Gastrocnemius medialis (tissue), 4 donors: ENCODE results near the gene MXRA8. TPM values are rescaled to one million over a fixed set of nuclear protein-coding genes. Genes with fewer than 3 reads are reported as not detected.

Experiments used
- ATAC-seq, 2 donors: fragments of 150-250 bp; one replicate each; pipeline ENCODE4 v1.9.1; 2016
- DNase-seq, 2 donors: peaks; one replicate each; pipeline ENCODE4 v3.0.0-alpha.2; 2019
- H3K27ac ChIP-seq, 4 donors: fragments of 200-600 bp; sonication (generic); 1 replicate in 1 of 4; 2 replicates in 3 of 4; pipeline ENCODE4 v1.5.1; 2016 to 2018; ENCODE audit warnings: mild to moderate bottlenecking in 2 of 4, moderate library complexity in 1 of 4
- H3K27me3 ChIP-seq, 3 donors: fragments of 200-600 bp; sonication (generic) in 2 of 3; 1 replicate in 1 of 3; 2 replicates in 2 of 3; pipeline versions ENCODE4 v1.5.1 to v1.6.0; 2016 to 2019; ENCODE audit warnings: mild to moderate bottlenecking in 1 of 3, moderate library complexity in 1 of 3
- H3K36me3 ChIP-seq, 2 donors: fragments of 200-600 bp; sonication (generic) in 1 of 2; one replicate each; pipeline ENCODE4 v1.5.1; 2017 to 2018
- H3K4me1 ChIP-seq, 2 donors: fragments of 200-600 bp; sonication (generic) in 1 of 2; one replicate each; pipeline ENCODE4 v1.5.1; 2016 to 2017; ENCODE audit warnings: mild to moderate bottlenecking in 2 of 2
- H3K4me3 ChIP-seq, 4 donors: fragments of 200-600 bp; sonication (generic) in 3 of 4; 1 replicate in 1 of 4; 2 replicates in 3 of 4; pipeline ENCODE4 v1.5.1; 2016 to 2019; ENCODE audit warnings: mild to moderate bottlenecking in 2 of 4
- H3K9me3 ChIP-seq, 3 donors: fragments of 200-600 bp; sonication (generic) in 2 of 3; 1 replicate in 1 of 3; 2 replicates in 2 of 3; pipeline ENCODE4 v1.5.1; 2016 to 2019
- CTCF ChIP-seq, 5 experiments: fragments of 450-650 bp in 3 of 5; fragments of 200-600 bp in 2 of 5; sonication (generic) in 2 of 5; IDR thresholded peaks in 4 of 5; conservative IDR thresholded peaks in 1 of 5; 1 replicate in 4 of 5; 2 replicates in 1 of 5; pipeline ENCODE4 v1.5.1; 2016 to 2019; ENCODE audit warnings: antibody characterized with exemption in 5 of 5, mild to moderate bottlenecking in 3 of 5, moderate library complexity in 3 of 5
- POLR2A ChIP-seq, 2 donors: fragments of 450-650 bp; IDR thresholded peaks; one replicate each; pipeline ENCODE4 v1.6.1; 2017; ENCODE audit warnings: antibody characterized with exemption in 2 of 2, mild to moderate bottlenecking in 2 of 2, moderate library complexity in 2 of 2
- in situ Hi-C, 4 donors: fragments of 200-750 bp; cut with MboI; loops; one replicate each; pipeline versions ENCODE4 v1.15.0 to v1.8.0; 2017; ENCODE audit warnings: low sequenced_read_pairs in 4 of 4
- intact Hi-C: fragments of 100-400 bp; cut with DNase I; formaldehyde crosslinking; loops from one replicate; pipeline ENCODE4 v1.15.1; 2023; ENCODE audit warnings: low total_unique reads
- total RNA-seq, 4 donors: library from RNA; depleted of rRNA; stranded (reverse); fragments of >200 nt; gene quantifications; one replicate each; pipeline versions ENCODE4 v1.1.0 to v1.2.3, GENCODE V29; 2016

The MXRA8 gene
- total RNA-seq, 4 donors from 2014 or later = 13.9 to 41.9 (median 34.2) TPM

DNA sequence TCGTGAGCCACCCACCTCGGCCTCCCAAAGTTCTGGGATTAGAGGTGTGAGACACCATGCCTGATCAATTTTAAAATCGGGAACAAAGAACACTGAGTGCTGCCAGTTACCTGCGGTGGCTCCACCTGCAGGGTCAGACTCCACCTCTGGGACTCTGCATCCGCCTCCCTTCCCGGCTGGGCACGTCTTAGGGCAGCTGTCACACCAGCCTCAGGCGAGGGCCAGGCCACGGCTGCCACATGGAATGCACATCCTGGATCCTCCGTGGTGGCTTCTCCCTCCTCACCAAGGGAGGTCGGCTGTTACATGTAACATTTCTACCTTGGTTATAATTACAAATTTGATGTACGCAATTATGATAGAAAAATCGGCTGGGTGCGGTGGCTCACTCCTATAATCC is 5.9 kb upstream of the MXRA8 start:
- ATAC-seq (no peak), DNase-seq (no peak)
- TF ChIP-seq CTCF (IDR thresholded peaks at IDR 0.05 in 4 of 5, conservative IDR thresholded peaks at IDR 0.05 in 1 of 5) = no peak
- no peak for TF ChIP-seq POLR2A (IDR thresholded peaks at IDR 0.05)
- Histone ChIP-seq H3K27me3 (peaks cover 14 to 24% (median 18%) of the 10 kb centered on the region in 3 donors), H3K4me3 (no peak overlapping the region), H3K4me1 (peaks cover 9 to 20% of the 10 kb centered on the region in 2 donors), H3K9me3 (no peaks in the 10 kb centered on the region), H3K27ac (no peak overlapping the region), H3K36me3 (no peaks in the 10 kb centered on the region)
- intact Hi-C loops (no loop called here), in situ Hi-C loops (no loop called here)

DNA sequence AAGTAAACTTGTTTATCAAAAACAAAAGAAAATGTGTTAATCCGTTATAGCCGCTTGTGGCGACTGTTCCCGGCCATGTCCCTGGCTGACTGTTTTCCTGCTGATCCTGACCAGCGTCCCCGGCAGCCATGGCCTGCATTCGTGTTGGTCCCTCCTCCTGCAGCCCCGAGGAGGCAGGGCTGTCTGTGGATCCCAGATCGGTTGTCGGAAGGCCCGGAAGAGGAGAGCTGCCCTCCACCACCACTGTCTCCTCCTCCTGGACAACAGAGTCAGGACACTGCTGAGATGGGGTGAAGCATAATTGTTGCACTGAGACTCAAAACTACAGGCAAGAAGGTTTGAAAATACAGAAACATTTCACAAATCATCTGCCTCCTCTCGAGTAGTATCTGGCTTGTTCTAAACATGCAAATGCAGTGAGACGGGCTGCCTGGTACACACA is 3.6 kb upstream of the MXRA8 start:
- TF ChIP-seq POLR2A (IDR thresholded peaks at IDR 0.05) (no peak), CTCF (IDR thresholded peaks at IDR 0.05 in 4 of 5, conservative IDR thresholded peaks at IDR 0.05 in 1 of 5) (no peak)
- H3K4me1 ChIP-seq = peaks cover 9 to 25% of the 10 kb centered on the region in 2 donors
- intact Hi-C loops = no loop called here
- H3K36me3 ChIP-seq = no peaks in the 10 kb centered on the region
- peak in 1 of 2 donors; percentile 61 for DNase-seq
- ATAC-seq = peak in 1 of 2 donors; percentile 35
- no peaks in the 10 kb centered on the region for H3K9me3 ChIP-seq
- no peak overlapping the region for H3K4me3 ChIP-seq
- in situ Hi-C loops = no loop called here
- H3K27ac ChIP-seq = peak overlapping the region; percentile 0 to 80 (median 59)
- H3K27me3 ChIP-seq = peaks cover 26 to 37% (median 29%) of the 10 kb centered on the region in 3 donors

DNA sequence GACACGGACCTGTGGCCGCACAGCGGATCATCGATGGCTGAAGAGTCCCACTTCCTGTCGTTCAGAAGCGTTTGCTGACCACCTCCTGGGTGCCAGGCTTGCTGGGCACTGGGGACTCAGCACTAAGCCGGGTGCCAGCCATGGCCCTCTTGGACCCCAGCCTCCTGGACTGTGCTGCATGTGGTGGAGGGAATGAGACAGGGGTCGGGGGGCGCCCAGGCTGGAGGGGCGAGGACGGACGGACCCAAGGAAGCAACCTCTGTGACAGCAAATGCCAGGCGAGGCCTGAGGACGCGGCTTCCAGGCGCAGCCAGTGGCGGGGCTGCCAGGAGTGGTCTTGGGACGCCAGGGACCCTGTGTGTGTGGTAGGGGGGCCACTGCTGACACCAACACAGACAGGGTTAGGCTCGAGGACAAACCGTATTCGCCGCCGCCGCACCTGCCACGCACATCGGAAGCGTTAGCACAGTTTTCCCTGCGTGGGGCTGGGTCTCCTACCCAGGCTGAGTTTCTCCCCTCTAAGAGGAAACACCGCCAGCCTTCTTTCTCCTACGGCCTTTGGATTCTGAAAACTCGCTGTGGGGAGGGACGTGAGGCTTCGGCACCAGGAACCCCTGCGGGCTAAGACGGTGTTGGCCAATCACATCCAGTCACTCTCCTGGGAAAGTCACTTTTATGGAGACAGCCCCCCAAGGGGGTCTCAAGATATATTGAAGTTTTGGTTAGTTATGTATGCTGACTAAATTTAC is 3.1 kb upstream of the MXRA8 start:
- Histone ChIP-seq H3K4me3 (no peak overlapping the region), H3K36me3 (no peaks in the 10 kb centered on the region), H3K4me1 (peaks cover 9 to 31% of the 10 kb centered on the region in 2 donors), H3K27me3 (peaks cover 29 to 42% (median 31%) of the 10 kb centered on the region in 3 donors), H3K9me3 (no peaks in the 10 kb centered on the region), H3K27ac (peak overlapping the region; percentile 28 to 80 (median 59))
- intact Hi-C loops (no loop called here), in situ Hi-C loops (no loop called here)
- ATAC-seq = no peak
- TF ChIP-seq CTCF (IDR thresholded peaks at IDR 0.05 in 4 of 5, conservative IDR thresholded peaks at IDR 0.05 in 1 of 5) (no peak), POLR2A (IDR thresholded peaks at IDR 0.05) (no peak)
- DNase-seq = no peak

DNA sequence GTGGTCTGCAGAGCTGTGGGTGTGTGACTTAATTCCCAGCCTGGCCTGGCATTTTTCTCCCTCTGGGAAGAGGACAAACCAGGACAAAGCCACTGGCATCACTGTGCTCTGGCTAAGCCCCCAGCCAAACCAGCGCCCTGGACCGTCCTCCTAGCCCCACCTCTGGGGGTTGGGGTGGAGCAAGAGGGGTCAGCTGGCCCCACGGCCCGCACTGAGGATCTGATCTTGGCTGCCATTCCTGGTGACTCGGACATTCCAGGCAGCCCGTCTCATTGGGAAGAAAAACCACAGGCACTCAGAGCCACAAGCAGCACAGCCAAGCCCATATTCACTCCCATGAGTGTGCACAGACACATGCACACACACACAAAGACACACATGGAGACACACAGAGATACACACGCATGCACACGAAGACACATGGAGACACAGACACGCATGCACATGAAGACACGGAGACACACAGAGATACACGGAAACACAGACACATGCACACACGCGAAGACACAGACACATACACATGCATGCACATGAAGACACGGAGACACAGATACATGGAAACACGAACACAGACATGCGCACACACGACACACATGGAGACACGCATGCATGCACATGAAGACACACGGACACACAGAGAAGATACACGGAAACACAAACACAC is 2.3 kb upstream of the MXRA8 start:
- Histone ChIP-seq H3K4me3 (no peak overlapping the region), H3K36me3 (no peaks in the 10 kb centered on the region), H3K4me1 (peaks cover 9 to 36% of the 10 kb centered on the region in 2 donors), H3K27ac (peak overlapping the region; percentile 65 to 80 (median 72)), H3K9me3 (no peaks in the 10 kb centered on the region), H3K27me3 (peaks cover 29 to 46% (median 35%) of the 10 kb centered on the region in 3 donors)
- ATAC-seq = peak; percentile 53 to 58
- no peak for TF ChIP-seq CTCF (IDR thresholded peaks at IDR 0.05 in 4 of 5, conservative IDR thresholded peaks at IDR 0.05 in 1 of 5)
- no peak for TF ChIP-seq POLR2A (IDR thresholded peaks at IDR 0.05)
- in situ Hi-C loops (no loop called here), intact Hi-C loops (no loop called here)
- peak in 1 of 2 donors; percentile 78 for DNase-seq
